Measurements from ENCODE around the gene BBS9. TPM values are rescaled to one million over a fixed set of nuclear protein-coding genes. Genes with fewer than 3 reads are reported as not detected.
"Not testable (repeated sequence)": the region's sequence is repeated elsewhere in the genome, so short reads cannot be mapped to it uniquely, and the experiment has no call there.

Gene BBS9
- polyA plus RNA-seq, 12 donors = 8.1 to 24.4 (median 19.3) TPM; not detected in 1

DNA sequence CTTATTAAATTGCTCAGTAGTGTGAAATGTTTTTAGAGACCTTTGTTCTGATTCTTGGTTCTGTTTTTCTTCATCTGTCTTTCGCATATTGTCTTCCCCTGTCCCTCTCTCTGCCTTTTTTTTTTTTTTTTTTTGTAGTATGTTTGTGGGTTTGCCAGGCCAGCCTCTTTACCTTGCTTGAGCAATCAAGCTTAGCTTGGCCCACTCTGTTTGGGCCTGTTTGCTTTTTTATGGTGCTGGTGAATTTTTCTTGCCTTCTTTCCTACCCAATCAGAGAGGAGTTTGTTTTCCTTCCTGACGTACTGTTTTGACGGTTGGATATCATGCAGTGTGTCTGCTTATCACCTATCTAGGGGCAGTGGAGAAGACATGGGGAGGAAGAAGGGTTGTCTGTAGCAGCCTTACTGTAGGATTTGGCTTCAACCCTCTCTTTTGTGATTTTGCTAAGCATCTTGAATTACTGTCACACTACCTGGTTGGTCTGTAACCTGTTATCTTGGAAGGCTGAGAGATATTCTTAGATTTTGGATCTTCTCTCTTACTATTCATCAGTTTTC is 64.0 kb downstream of the BBS9 start:
- no peak for DNase-seq

DNA sequence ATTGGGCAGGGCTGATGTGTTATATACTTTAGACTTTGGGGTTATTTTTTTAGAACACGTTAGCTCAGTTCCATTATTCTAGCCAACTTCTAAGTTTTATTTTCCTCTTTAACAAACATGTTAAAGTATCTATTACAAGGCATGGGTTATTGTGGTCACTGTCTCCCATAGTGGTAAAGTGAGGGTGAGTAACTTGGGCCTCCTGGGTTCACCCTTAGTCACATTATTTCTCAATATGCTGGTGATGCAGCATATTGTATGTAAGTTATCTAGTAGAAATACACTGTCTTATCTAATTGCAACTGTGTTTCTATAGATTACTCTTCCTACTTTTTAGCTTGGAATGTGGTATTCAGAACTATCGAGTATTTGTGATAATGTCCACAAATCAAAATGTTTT is 65.9 kb downstream of the BBS9 start:
- DNase-seq = no peak

- DNase-seq = no peak
Observed at GRCh38 chr7:33196221-33196620, 66.9 kb downstream of the BBS9 start.

- no peak for DNase-seq
Observed at GRCh38 chr7:33200282-33200681, 70.9 kb downstream of the BBS9 start.

- no peak for DNase-seq
Observed at GRCh38 chr7:33201821-33202220, 72.5 kb downstream of the BBS9 start.

- no peak for DNase-seq
Observed at GRCh38 chr7:33210958-33211357, 81.6 kb downstream of the BBS9 start.

DNA sequence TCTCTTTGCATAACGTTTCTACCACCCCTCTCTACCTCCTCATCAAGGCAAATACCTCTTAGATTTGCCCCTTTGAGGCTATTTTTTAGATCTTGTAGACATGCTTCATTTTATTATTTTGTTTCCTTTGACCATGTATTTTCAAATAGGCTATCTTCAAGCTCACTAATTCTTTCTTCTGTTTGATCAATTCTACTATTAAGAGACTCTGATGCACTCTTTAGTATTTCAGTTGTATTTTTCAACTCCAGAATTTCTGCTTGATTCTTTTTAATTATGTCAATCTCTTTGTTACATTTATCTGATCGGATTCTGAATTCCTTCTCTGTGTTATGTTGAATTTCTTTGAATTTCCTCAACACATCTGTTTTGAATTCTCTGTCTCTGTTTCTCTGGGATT is 82.8 kb downstream of the BBS9 start:
- DNase-seq = no peak

DNA sequence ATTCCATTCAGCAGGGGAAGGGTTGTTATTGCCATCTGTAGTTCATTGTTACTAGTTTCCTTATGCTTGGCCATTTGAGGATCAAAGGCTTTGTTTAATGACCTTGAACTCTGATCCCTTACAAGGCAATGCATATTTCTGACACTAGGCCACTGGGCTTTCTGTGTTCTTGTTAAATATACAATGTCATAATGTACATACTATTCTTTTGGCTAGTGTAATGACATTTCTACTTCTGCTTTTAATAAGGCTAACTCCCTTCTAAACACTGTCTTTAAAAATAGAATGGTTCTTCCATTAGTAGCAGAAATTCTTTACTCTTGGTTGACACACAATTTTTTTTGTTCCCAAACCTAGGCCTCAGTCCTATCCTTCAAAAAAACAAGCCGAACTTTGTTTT is 86.6 kb downstream of the BBS9 start:
- DNase-seq = no peak

GRCh38 chr7:33217595-33217994 is 88.2 kb downstream of the BBS9 start:
- peak; percentile 25 for DNase-seq

DNA sequence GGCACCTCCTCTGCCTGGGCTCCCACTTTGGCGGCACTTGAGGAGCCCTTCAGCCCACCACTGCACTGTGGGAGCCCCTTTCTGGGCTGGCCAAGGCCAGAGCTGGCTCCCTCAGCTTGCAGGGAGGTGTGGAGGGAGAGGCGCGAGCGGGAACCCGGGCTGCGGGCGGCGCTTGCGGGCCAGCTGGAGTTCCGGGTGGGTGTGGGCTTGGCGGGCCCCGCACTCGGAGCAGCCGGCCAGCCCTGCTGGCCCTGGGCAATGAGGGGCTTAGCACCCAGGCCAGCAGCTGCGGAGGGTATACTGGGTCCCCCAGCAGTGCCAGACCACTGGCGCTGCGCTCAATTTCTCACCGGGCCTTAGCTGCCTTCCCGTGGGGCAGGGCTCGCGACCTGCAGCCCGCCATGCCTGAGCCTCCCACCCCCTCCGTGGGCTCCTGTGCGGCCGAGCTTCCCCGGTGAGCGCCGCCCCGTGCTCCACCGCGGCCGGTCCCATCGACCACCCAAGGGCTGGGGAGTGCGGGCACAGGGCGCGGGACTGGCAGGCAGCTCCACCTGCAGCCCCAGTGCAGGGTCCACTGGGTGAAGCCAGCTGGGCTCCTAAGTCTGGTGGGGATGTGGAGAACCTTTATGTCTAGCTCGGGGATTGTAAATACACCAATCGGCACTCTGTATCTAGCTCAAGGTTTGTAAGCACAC is 89.6 kb downstream of the BBS9 start:
- not testable (repeated sequence) for DNase-seq

- no peak for DNase-seq
Observed at GRCh38 chr7:33220231-33220630, 90.9 kb downstream of the BBS9 start.

- no peak for DNase-seq
Observed at GRCh38 chr7:33221390-33221789, 92.0 kb downstream of the BBS9 start.

DNA sequence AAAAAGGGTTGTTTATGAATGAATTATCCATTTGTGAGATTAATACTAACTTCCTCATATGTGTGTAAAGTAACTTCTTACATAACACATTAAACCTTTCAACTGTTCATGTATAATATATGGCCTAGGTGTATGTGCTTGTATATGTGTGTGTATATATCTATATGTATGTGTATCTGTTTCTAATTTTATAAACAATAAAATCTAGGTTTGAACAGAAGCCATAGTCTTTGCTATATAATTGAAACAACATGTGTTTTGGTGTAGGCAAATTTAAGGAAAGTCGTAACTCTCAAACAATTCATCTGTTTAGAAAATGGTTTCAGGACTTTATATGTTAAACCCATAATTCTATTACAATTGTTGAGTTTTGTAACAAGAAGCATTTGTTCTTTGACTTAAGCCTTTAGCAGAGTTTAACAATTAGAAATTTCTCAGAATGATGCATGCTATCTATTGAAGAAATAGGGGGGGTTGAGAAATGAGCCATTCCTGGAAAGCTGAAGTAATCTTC is 103.3 kb downstream of the BBS9 start:
- DNase-seq = no peak

GRCh38 chr7:33233659-33234058 is 104.3 kb downstream of the BBS9 start:
- no peak for DNase-seq

DNA sequence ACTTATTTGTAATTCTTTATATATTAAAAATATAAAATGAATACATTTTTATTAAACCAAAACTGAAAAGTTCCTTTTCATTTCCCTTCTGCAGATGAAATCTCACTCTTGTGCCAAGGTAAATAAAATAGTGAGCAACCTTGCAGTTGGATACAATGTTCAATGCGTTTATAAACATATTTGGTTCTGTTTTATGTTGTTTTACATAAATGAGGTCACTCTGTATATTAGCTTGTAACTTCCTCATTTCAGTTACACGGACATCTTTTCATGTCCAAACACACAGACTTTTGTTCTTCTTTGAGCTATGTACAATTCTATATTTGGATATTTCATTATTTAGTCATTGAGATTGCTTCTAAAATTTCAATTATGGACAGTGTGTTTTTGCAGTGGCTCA is 107.7 kb downstream of the BBS9 start:
- DNase-seq = no peak

DNA sequence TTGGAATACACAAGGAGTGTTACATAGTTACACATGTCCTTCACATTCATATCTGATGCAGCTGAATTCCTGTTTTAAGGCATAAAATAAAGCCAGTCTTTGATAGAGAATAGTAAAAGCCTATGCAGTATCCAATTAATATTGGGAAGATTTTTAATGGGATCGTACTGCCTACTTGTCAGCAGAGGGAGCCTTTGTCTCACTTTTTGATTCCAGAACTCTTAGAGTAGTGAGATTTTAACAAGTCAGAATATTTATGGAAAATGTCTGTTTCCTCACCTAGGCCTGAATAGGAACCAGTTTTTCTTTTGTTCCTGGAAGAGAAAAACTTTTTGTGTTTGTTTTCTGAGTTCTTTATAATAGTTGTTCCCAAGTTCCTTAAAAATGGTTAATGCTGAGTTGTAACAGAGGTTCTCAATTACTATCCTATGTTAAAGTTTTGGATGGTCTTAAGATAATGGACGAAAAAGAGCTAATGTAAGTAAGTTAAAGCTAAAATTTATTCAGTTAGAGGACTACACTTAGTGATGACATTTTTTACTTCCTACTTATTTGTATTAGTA is 114.0 kb downstream of the BBS9 start:
- peak; percentile 63 for DNase-seq

- DNase-seq = no peak
Observed at GRCh38 chr7:33248671-33249070, 119.3 kb downstream of the BBS9 start.

DNA sequence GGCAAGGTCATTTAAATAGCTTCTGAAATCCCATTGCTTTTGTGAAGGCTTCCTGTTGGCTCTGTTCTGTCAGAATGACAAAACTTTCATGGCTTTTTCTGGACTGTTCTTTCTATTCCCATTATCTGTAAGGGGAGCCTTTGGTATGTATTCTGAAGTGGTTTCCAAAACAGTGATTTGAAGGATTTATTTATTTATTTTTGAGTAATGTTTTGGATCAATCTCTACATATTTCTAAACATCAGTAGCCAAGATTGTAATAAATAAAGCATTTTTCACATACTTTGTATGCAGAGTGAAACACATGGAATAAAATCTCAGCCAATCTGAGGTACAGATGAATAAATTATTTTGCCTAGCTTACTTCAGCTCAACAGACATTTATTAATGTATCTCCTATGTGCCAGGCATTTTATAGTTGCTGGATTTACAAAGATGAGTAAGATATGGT is 121.1 kb downstream of the BBS9 start:
- DNase-seq = peak; percentile 66

DNA sequence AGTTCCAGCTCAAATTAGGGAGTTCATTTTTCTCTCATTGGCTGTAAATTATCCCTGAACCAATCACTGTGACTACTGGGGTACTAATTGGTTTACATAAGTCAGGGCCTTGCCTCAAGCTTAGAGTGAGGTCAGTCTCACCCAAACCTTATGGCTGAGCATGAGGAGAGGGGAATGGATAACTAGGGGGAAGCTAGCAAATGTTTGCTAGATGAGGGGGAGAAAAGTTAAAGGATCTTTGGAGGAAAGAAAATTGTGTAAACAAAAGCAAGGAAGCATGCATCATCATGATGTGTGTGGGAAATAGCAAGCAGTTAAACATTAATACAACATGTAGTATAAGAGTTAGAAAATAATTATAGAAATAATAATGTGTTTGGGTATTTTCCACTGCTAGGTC is 121.9 kb downstream of the BBS9 start:
- no peak for DNase-seq

- no peak for DNase-seq
Observed at GRCh38 chr7:33258491-33258951, 129.2 kb downstream of the BBS9 start.

DNA sequence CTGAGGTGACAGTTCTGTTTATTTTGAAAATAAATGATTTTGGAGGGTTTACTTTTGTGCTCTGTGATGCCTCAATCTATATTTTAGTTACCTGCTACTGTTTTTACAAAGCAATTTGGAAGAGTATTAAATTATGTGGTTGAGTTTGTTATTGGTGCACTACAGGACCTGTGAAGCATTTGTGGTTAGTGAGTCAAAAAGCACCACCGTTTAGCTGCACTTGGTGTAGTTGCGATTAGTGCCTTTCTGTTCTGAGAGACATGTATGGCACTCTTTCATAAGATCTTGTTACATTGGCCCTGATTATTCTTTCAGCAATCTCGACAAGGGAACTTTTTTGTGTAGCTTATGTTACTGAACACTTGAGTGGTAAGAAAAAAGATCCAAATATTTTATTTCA is 132.2 kb downstream of the BBS9 start:
- no peak for DNase-seq

DNA sequence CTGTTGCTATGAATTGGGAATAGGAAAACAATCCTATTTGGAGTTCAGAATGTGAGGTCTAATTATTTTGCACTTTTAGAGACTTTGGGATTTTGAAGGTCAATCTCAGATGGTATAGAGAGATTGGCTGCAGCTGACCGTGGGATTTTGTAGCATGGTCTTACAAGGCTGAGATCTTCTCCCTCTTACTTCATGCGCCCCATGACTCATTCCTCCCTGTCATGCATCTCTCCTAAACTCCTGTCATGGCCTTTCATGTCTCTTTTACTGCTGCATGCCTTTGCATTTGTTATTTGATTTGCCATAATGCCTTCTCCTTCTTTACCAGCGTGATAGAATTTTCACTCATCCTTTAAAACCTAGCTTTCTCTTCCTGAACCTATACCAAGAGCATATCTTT is 133.1 kb downstream of the BBS9 start:
- DNase-seq = no peak

DNA sequence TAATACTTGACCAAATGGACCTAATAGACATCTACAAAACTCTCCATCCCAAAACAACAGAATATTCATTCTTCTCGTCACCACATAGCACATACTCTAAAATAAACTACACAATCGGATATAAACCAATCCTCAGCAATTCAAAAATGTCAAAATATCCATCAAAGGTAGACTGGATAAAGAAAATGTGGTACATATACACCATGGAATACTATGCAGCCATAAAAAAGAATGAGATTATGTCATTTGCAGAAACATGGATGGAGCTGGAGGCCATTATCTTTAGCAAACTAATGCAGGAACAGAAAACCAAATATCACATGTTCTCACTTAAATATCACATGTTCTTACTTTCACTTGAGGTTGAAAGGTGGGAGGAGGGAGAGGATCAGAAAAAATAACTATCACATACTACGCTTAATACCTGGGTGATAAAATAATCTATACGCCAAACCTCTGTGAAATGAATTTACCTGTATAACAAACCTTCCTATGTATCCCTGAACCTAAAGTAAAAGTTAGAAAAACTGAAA is 142.5 kb downstream of the BBS9 start:
- DNase-seq = not testable (repeated sequence)

Data from muscle of arm (tissue), 12 donors.